Measurements from ENCODE around the gene SSTR3. TPM values are rescaled to one million over a fixed set of nuclear protein-coding genes. Genes with fewer than 3 reads are reported as not detected.

The SSTR3 gene
- polyA plus RNA-seq, 6 donors from 2014 or later, result 0.08 to 0.63 (median 0.45) TPM; not detected in 1

- Mint-ChIP-seq H3K4me3 (no peak overlapping the region), H3K27me3 (peaks cover 16 to 39% (median 37%) of the 10 kb centered on the region in 3 donors), H3K4me1 (peaks cover 17 to 24% (median 22%) of the 10 kb centered on the region in 3 donors), H3K27ac (no peak overlapping the region), H3K9me3 (no peaks in the 10 kb centered on the region), H3K36me3 (no peaks in the 10 kb centered on the region)
- ATAC-seq (ENCODE audit: low read depth in 2 of 2) (no peak), DNase-seq (no peak)
Observed at GRCh38 chr22:37179622-37180420, 32.5 kb downstream of the SSTR3 start.

GRCh38 chr22:37179126-37179470 is 33.2 kb downstream of the SSTR3 start:
- peak overlapping the region in 1 of 8 donors; percentile 33 for H3K4me3 Mint-ChIP-seq
- peaks cover 17 to 41% (median 41%) of the 10 kb centered on the region in 3 donors for H3K27me3 Mint-ChIP-seq
- H3K27ac Mint-ChIP-seq, result no peak overlapping the region
- DNase-seq (no peak), ATAC-seq (ENCODE audit: low read depth in 2 of 2) (no peak)
- no peaks in the 10 kb centered on the region for H3K36me3 Mint-ChIP-seq
- H3K9me3 Mint-ChIP-seq, result peaks cover 0 to 2% (median 0%) of the 10 kb centered on the region in 7 donors
- H3K4me1 Mint-ChIP-seq, result peaks cover 16 to 24% (median 20%) of the 10 kb centered on the region in 3 donors

GRCh38 chr22:37178350-37179125 is 33.7 kb downstream of the SSTR3 start:
- Mint-ChIP-seq H3K4me3 (peak overlapping the region in 1 of 8 donors; percentile 35), H3K36me3 (no peaks in the 10 kb centered on the region), H3K4me1 (peaks cover 16 to 21% (median 20%) of the 10 kb centered on the region in 3 donors), H3K9me3 (peaks cover 0 to 2% (median 0%) of the 10 kb centered on the region in 7 donors), H3K27ac (peak overlapping the region in 1 of 6 donors; percentile 9), H3K27me3 (peaks cover 17 to 41% (median 39%) of the 10 kb centered on the region in 3 donors)
- DNase-seq (no peak), ATAC-seq (ENCODE audit: low read depth in 2 of 2) (no peak)

GRCh38 chr22:37177755-37178154 is 34.5 kb downstream of the SSTR3 start:
- Mint-ChIP-seq H3K27ac (peak overlapping the region in 2 of 6 donors; percentile 21 to 48), H3K9me3 (peaks cover 0 to 2% (median 0%) of the 10 kb centered on the region in 7 donors), H3K4me3 (peak overlapping the region in 3 of 8 donors; percentile 6 to 18 (median 12)), H3K27me3 (peaks cover 17 to 43% (median 41%) of the 10 kb centered on the region in 3 donors), H3K36me3 (no peaks in the 10 kb centered on the region), H3K4me1 (peaks cover 16 to 20% (median 18%) of the 10 kb centered on the region in 3 donors)
- no peak for DNase-seq
- no peak for ATAC-seq (ENCODE audit: low read depth in 2 of 2)

GRCh38 chr22:37177221-37177620 is 35.1 kb downstream of the SSTR3 start:
- H3K36me3 Mint-ChIP-seq, result no peaks in the 10 kb centered on the region
- peaks cover 0 to 2% (median 0%) of the 10 kb centered on the region in 7 donors for H3K9me3 Mint-ChIP-seq
- DNase-seq, result no peak
- peaks cover 17 to 43% (median 41%) of the 10 kb centered on the region in 3 donors for H3K27me3 Mint-ChIP-seq
- ATAC-seq (ENCODE audit: low read depth in 2 of 2), result no peak
- H3K4me3 Mint-ChIP-seq, result peak overlapping the region in 4 of 8 donors; percentile 18 to 90 (median 83)
- peak overlapping the region in 3 of 6 donors; percentile 21 to 90 (median 74) for H3K27ac Mint-ChIP-seq
- H3K4me1 Mint-ChIP-seq, result peaks cover 16 to 20% (median 18%) of the 10 kb centered on the region in 3 donors

- peak; percentile 25 for DNase-seq
- no peaks in the 10 kb centered on the region for H3K36me3 Mint-ChIP-seq
- peaks cover 0 to 2% (median 0%) of the 10 kb centered on the region in 7 donors for H3K9me3 Mint-ChIP-seq
- peak overlapping the region; percentile 12 to 90 (median 76) for H3K4me3 Mint-ChIP-seq
- H3K4me1 Mint-ChIP-seq, result peaks cover 16 to 20% (median 18%) of the 10 kb centered on the region in 3 donors
- peak overlapping the region in 4 of 6 donors; percentile 39 to 84 (median 47) for H3K27ac Mint-ChIP-seq
- peaks cover 19 to 43% (median 41%) of the 10 kb centered on the region in 3 donors for H3K27me3 Mint-ChIP-seq
- peak; percentile 75 to 79 for ATAC-seq (ENCODE audit: low read depth in 2 of 2)
Observed at GRCh38 chr22:37176464-37177061, 35.7 kb downstream of the SSTR3 start.

GRCh38 chr22:37175414-37176281 is 36.6 kb downstream of the SSTR3 start:
- ATAC-seq (ENCODE audit: low read depth in 2 of 2) (no peak), DNase-seq (no peak)
- Mint-ChIP-seq H3K36me3 (no peaks in the 10 kb centered on the region), H3K27ac (peak overlapping the region in 2 of 6 donors; percentile 81 to 84), H3K4me3 (peak overlapping the region in 3 of 8 donors; percentile 81 to 90 (median 85)), H3K27me3 (peaks cover 24 to 49% (median 43%) of the 10 kb centered on the region in 3 donors), H3K4me1 (peaks cover 16 to 20% (median 18%) of the 10 kb centered on the region in 3 donors), H3K9me3 (peaks cover 0 to 2% (median 0%) of the 10 kb centered on the region in 7 donors)

GRCh38 chr22:37174964-37175363 is 37.3 kb downstream of the SSTR3 start:
- peak overlapping the region in 2 of 6 donors; percentile 7 to 70 for H3K27ac Mint-ChIP-seq
- DNase-seq, result no peak
- peak overlapping the region in 1 of 8 donors; percentile 16 for H3K4me3 Mint-ChIP-seq
- H3K27me3 Mint-ChIP-seq, result peaks cover 26 to 52% (median 43%) of the 10 kb centered on the region in 3 donors
- no peaks in the 10 kb centered on the region for H3K36me3 Mint-ChIP-seq
- peaks cover 0 to 2% (median 0%) of the 10 kb centered on the region in 7 donors for H3K9me3 Mint-ChIP-seq
- H3K4me1 Mint-ChIP-seq, result peaks cover 16 to 20% (median 18%) of the 10 kb centered on the region in 3 donors
- ATAC-seq (ENCODE audit: low read depth in 2 of 2), result no peak

GRCh38 chr22:37173709-37174108 is 38.6 kb downstream of the SSTR3 start:
- no peak overlapping the region for H3K4me3 Mint-ChIP-seq
- DNase-seq (no peak), ATAC-seq (ENCODE audit: low read depth in 2 of 2) (no peak)
- peak overlapping the region in 2 of 6 donors; percentile 21 to 31 for H3K27ac Mint-ChIP-seq
- H3K27me3 Mint-ChIP-seq, result peaks cover 31 to 58% (median 48%) of the 10 kb centered on the region in 3 donors
- H3K36me3 Mint-ChIP-seq, result no peaks in the 10 kb centered on the region
- H3K4me1 Mint-ChIP-seq, result peaks cover 16 to 20% (median 18%) of the 10 kb centered on the region in 3 donors
- peaks cover 0 to 2% (median 0%) of the 10 kb centered on the region in 7 donors for H3K9me3 Mint-ChIP-seq

GRCh38 chr22:37172266-37173245 is 39.7 kb downstream of the SSTR3 start:
- DNase-seq, result no peak
- Mint-ChIP-seq H3K27ac (no peak overlapping the region), H3K9me3 (peaks cover 0 to 2% (median 0%) of the 10 kb centered on the region in 7 donors), H3K36me3 (no peaks in the 10 kb centered on the region), H3K4me1 (peaks cover 11 to 19% (median 15%) of the 10 kb centered on the region in 3 donors), H3K4me3 (no peak overlapping the region), H3K27me3 (peaks cover 28 to 57% (median 45%) of the 10 kb centered on the region in 3 donors)
- no peak for ATAC-seq (ENCODE audit: low read depth in 2 of 2)

GRCh38 chr22:37171662-37172061 is 40.6 kb downstream of the SSTR3 start:
- peaks cover 0 to 2% (median 0%) of the 10 kb centered on the region in 7 donors for H3K9me3 Mint-ChIP-seq
- DNase-seq (no peak), ATAC-seq (ENCODE audit: low read depth in 2 of 2) (no peak)
- H3K27me3 Mint-ChIP-seq, result peaks cover 23 to 54% (median 47%) of the 10 kb centered on the region in 3 donors
- no peaks in the 10 kb centered on the region for H3K36me3 Mint-ChIP-seq
- peaks cover 8 to 22% (median 13%) of the 10 kb centered on the region in 3 donors for H3K4me1 Mint-ChIP-seq
- H3K27ac Mint-ChIP-seq, result no peak overlapping the region
- no peak overlapping the region for H3K4me3 Mint-ChIP-seq
